GM12878 (cell line): ENCODE measurements around the gene DENND1A. TPM values are rescaled to one million over a fixed set of nuclear protein-coding genes. Genes with fewer than 3 reads are reported as not detected.

ENCODE experiments used
- FOXK2 ChIP-seq: fragments of 450-650 bp; IDR thresholded peaks from 2 replicates; pipeline ENCODE4 v1.6.1; 2017; ENCODE audit warnings: mild to moderate bottlenecking, moderate library complexity
- MYC ChIP-seq: IDR thresholded peaks from 2 replicates; pipeline ENCODE4 v1.6.1; 2011; ENCODE audit warnings: mild to moderate bottlenecking, low read length, moderate library complexity, inconsistent platforms; ENCODE audit not compliant: insufficient read depth, insufficient replicate concordance, insufficient read length, severe bottlenecking
- NFXL1 ChIP-seq: fragments of 450-650 bp; IDR thresholded peaks from 2 replicates; pipeline ENCODE4 v1.6.1; 2017; ENCODE audit warnings: antibody characterized with exemption, mild to moderate bottlenecking, borderline replicate concordance
- POLR2A ChIP-seq: IDR thresholded peaks from 2 replicates; pipeline ENCODE4 v1.6.1; 2011; ENCODE audit warnings: low read depth, mild to moderate bottlenecking, low read length
- POLR2AphosphoS5 ChIP-seq: IDR thresholded peaks from 2 replicates; pipeline ENCODE4 v1.6.1; 2011; ENCODE audit warnings: mild to moderate bottlenecking, low read length, inconsistent platforms
- POU2F2 ChIP-seq: IDR thresholded peaks from 3 replicates; pipeline ENCODE4 v1.6.1; 2011; ENCODE audit warnings: low read depth, mild to moderate bottlenecking, low read length, borderline replicate concordance
- RBBP5 ChIP-seq: fragments of 200-600 bp; sonication (generic); conservative IDR thresholded peaks from 2 replicates; pipeline ENCODE4 v1.6.1; 2016
- polyA plus RNA-seq, 11 experiments: library from polyadenylated mRNA; depleted of rRNA in 4 of 11; unstranded in 6 of 11; stranded (reverse) in 5 of 11; fragments of >200 nt; fragmentation: Nextera tagmentation in 4 of 11; fragmentation: Illumina TruSeq in 1 of 11; extraction: Ambion mirVana in 4 of 11; extraction: Trizol in 1 of 11; gene quantifications; 1 replicate in 1 of 11; 2 replicates in 10 of 11; pipeline versions ENCODE4 v1.2.1 to v1.2.3, GENCODE V29; 2011 to 2016; ENCODE audit warnings: inconsistent platforms in 2 of 11, missing spikeins in 2 of 11, low read depth in 1 of 11
- total RNA-seq, 4 experiments: library from RNA; depleted of rRNA in 3 of 4; stranded (reverse); fragments of >200 nt in 3 of 4; fragmentation: Illumina TruSeq in 1 of 4; extraction: Trizol in 1 of 4; gene quantifications; 2 replicates each; pipeline versions ENCODE4 v1.2.1 to v1.2.3, GENCODE V29; 2013 to 2021
- TF ChIP-seq, protein P1 (sequence below): IDR thresholded peaks from 2 replicates; pipeline ENCODE4 v1.6.1; 2012; ENCODE audit warnings: mild to moderate bottlenecking, low read depth, low read length
- TF ChIP-seq, protein P2 (sequence below): fragments of 450-650 bp; conservative IDR thresholded peaks from 2 replicates; pipeline ENCODE4 v1.6.1; 2017; ENCODE audit warnings: mild to moderate bottlenecking, moderate library complexity

The DENND1A gene
- total and polyA plus RNA-seq, 10 of the 15 experiments (the other 5 are each of a cell fraction or from before 2014, with no cell fraction given), result 14.1 to 48.6 (median 35.2) TPM

- TF ChIP-seq, protein P1, sequence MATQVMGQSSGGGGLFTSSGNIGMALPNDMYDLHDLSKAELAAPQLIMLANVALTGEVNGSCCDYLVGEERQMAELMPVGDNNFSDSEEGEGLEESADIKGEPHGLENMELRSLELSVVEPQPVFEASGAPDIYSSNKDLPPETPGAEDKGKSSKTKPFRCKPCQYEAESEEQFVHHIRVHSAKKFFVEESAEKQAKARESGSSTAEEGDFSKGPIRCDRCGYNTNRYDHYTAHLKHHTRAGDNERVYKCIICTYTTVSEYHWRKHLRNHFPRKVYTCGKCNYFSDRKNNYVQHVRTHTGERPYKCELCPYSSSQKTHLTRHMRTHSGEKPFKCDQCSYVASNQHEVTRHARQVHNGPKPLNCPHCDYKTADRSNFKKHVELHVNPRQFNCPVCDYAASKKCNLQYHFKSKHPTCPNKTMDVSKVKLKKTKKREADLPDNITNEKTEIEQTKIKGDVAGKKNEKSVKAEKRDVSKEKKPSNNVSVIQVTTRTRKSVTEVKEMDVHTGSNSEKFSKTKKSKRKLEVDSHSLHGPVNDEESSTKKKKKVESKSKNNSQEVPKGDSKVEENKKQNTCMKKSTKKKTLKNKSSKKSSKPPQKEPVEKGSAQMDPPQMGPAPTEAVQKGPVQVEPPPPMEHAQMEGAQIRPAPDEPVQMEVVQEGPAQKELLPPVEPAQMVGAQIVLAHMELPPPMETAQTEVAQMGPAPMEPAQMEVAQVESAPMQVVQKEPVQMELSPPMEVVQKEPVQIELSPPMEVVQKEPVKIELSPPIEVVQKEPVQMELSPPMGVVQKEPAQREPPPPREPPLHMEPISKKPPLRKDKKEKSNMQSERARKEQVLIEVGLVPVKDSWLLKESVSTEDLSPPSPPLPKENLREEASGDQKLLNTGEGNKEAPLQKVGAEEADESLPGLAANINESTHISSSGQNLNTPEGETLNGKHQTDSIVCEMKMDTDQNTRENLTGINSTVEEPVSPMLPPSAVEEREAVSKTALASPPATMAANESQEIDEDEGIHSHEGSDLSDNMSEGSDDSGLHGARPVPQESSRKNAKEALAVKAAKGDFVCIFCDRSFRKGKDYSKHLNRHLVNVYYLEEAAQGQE, result no peak
- TF ChIP-seq, protein P2, sequence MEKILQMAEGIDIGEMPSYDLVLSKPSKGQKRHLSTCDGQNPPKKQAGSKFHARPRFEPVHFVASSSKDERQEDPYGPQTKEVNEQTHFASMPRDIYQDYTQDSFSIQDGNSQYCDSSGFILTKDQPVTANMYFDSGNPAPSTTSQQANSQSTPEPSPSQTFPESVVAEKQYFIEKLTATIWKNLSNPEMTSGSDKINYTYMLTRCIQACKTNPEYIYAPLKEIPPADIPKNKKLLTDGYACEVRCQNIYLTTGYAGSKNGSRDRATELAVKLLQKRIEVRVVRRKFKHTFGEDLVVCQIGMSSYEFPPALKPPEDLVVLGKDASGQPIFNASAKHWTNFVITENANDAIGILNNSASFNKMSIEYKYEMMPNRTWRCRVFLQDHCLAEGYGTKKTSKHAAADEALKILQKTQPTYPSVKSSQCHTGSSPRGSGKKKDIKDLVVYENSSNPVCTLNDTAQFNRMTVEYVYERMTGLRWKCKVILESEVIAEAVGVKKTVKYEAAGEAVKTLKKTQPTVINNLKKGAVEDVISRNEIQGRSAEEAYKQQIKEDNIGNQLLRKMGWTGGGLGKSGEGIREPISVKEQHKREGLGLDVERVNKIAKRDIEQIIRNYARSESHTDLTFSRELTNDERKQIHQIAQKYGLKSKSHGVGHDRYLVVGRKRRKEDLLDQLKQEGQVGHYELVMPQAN, result no peak
- no peak for TF ChIP-seq POU2F2
- no peak for TF ChIP-seq POLR2AphosphoS5
- TF ChIP-seq FOXK2, result no peak
- no peak for TF ChIP-seq MYC
- no peak for TF ChIP-seq NFXL1
- no peak for TF ChIP-seq RBBP5
- no peak for TF ChIP-seq POLR2A
These were observed 216.6 kb downstream of the DENND1A start (continued) for GRCh38 chr9:123713282-123713681.
